Liver (tissue), 9 donors: ENCODE results near the gene SPATS2. TPM values are rescaled to one million over a fixed set of nuclear protein-coding genes. Genes with fewer than 3 reads are reported as not detected.

Experiments used
- DNase-seq: peaks from one replicate; pipeline ENCODE4 v3.0.0-alpha.2; 2017; ENCODE audit warnings: low spot score
- H3K27ac ChIP-seq, 2 donors: one replicate each; pipeline ENCODE4 v1.7.0; 2013; ENCODE audit warnings: inconsistent platforms in 2 of 2, low read length in 2 of 2, control low read depth in 1 of 2, low read depth in 1 of 2, mild to moderate bottlenecking in 1 of 2
- H3K27me3 ChIP-seq, 4 donors: one replicate each; pipeline versions ENCODE4 v1.6.1 to v1.7.0; 2013; ENCODE audit warnings: low read length in 3 of 4, inconsistent platforms in 1 of 4, mild to moderate bottlenecking in 1 of 4, moderate library complexity in 1 of 4; ENCODE audit not compliant: control insufficient read depth in 4 of 4, insufficient read depth in 4 of 4
- H3K36me3 ChIP-seq, 4 donors: one replicate each; pipeline versions ENCODE4 v1.6.1 to v1.7.0; 2013; ENCODE audit warnings: low read length in 3 of 4, mild to moderate bottlenecking in 3 of 4, low read depth in 1 of 4, moderate library complexity in 1 of 4; ENCODE audit not compliant: control insufficient read depth in 4 of 4, insufficient read depth in 3 of 4
- H3K4me1 ChIP-seq, 4 donors: one replicate each; pipeline versions ENCODE4 v1.6.1 to v1.7.0; 2013; ENCODE audit warnings: low read length in 3 of 4, mild to moderate bottlenecking in 3 of 4, moderate library complexity in 1 of 4; ENCODE audit not compliant: control insufficient read depth in 4 of 4, insufficient read depth in 4 of 4
- H3K4me3 ChIP-seq, 3 donors: one replicate each; pipeline versions ENCODE4 v1.6.1 to v1.7.0; 2013; ENCODE audit warnings: low read length in 3 of 3, control low read depth in 1 of 3, low read depth in 1 of 3, mild to moderate bottlenecking in 1 of 3
- H3K9ac ChIP-seq, 2 donors: one replicate each; pipeline ENCODE4 v1.7.0; 2013; ENCODE audit warnings: low read length in 2 of 2, mild to moderate bottlenecking in 2 of 2, moderate library complexity in 2 of 2, control low read depth in 1 of 2, low read depth in 1 of 2
- H3K9me3 ChIP-seq, 4 donors: one replicate each; pipeline versions ENCODE4 v1.6.1 to v1.7.0; 2013; ENCODE audit warnings: low read length in 3 of 4; ENCODE audit not compliant: control insufficient read depth in 4 of 4
- ATF3 ChIP-seq: IDR thresholded peaks from 2 replicates; pipeline ENCODE4 v1.6.1; 2016; ENCODE audit warnings: antibody characterized with exemption
- CTCF ChIP-seq: fragments of 150-350 bp; IDR thresholded peaks from 2 replicates; pipeline ENCODE4 v1.5.1; 2017; ENCODE audit warnings: improper control_type of control experiment, low read depth, low read length; ENCODE audit not compliant: missing input control
- EGR1 ChIP-seq, 2 donors: IDR thresholded peaks; 2 replicates each; pipeline ENCODE4 v1.6.1; 2016 to 2018; ENCODE audit warnings: antibody characterized with exemption in 2 of 2, low read depth in 2 of 2
- FOXA1 ChIP-seq: IDR thresholded peaks from 2 replicates; pipeline ENCODE4 v1.6.1; 2016; ENCODE audit warnings: antibody characterized with exemption
- FOXA2 ChIP-seq: IDR thresholded peaks from 2 replicates; pipeline ENCODE4 v1.6.1; 2016; ENCODE audit warnings: antibody characterized with exemption
- GABPA ChIP-seq, 2 donors: IDR thresholded peaks in 1 of 2; conservative IDR thresholded peaks in 1 of 2; 2 replicates each; pipeline ENCODE4 v1.6.1; 2016; ENCODE audit warnings: antibody characterized with exemption in 2 of 2, mild to moderate bottlenecking in 1 of 2, moderate library complexity in 1 of 2
- HNF4A ChIP-seq, 2 donors: conservative IDR thresholded peaks; 2 replicates each; pipeline ENCODE4 v1.6.1; 2016; ENCODE audit warnings: antibody characterized with exemption in 2 of 2, mild to moderate bottlenecking in 2 of 2
- HNF4G ChIP-seq: IDR thresholded peaks from 2 replicates; pipeline ENCODE4 v1.6.1; 2016; ENCODE audit warnings: antibody characterized with exemption
- JUND ChIP-seq, 2 donors: IDR thresholded peaks; 2 replicates each; pipeline ENCODE4 v1.6.1; 2016; ENCODE audit warnings: antibody characterized with exemption in 2 of 2
- NR2F2 ChIP-seq: IDR thresholded peaks from 2 replicates; pipeline ENCODE4 v1.6.1; 2016; ENCODE audit warnings: antibody characterized with exemption
- RAD21 ChIP-seq, 2 donors: IDR thresholded peaks; 2 replicates each; pipeline ENCODE4 v1.6.1; 2016; ENCODE audit warnings: antibody characterized with exemption in 2 of 2, mild to moderate bottlenecking in 2 of 2
- REST ChIP-seq: IDR thresholded peaks from 2 replicates; pipeline ENCODE4 v1.6.1; 2016; ENCODE audit warnings: antibody characterized with exemption, mild to moderate bottlenecking
- RXRA ChIP-seq, 2 donors: IDR thresholded peaks; 2 replicates each; pipeline ENCODE4 v1.6.1; 2017 to 2018; ENCODE audit warnings: antibody characterized with exemption in 2 of 2, mild to moderate bottlenecking in 1 of 2
- SP1 ChIP-seq: IDR thresholded peaks from 2 replicates; pipeline ENCODE4 v1.6.1; 2018; ENCODE audit warnings: antibody characterized with exemption, mild to moderate bottlenecking
- TAF1 ChIP-seq: conservative IDR thresholded peaks from 2 replicates; pipeline ENCODE4 v1.6.1; 2016; ENCODE audit warnings: antibody characterized with exemption, mild to moderate bottlenecking
- YY1 ChIP-seq: IDR thresholded peaks from 2 replicates; pipeline ENCODE4 v1.6.1; 2016; ENCODE audit warnings: antibody characterized with exemption, mild to moderate bottlenecking
- ZBTB33 ChIP-seq: IDR thresholded peaks from 2 replicates; pipeline ENCODE4 v1.6.1; 2016; ENCODE audit warnings: antibody characterized with exemption
- WGBS: extraction: QIAGEN DNeasy Blood & Tissue Kit; methylation state at CpG from one replicate; pipeline ENCODE4 v1.1.7; 2013; 5-methylcytosine and 5-hydroxymethylcytosine counted together
- polyA plus RNA-seq, 2 donors: library from polyadenylated mRNA; stranded (reverse) in 1 of 2; unstranded in 1 of 2; fragments of 200-250 nt in 1 of 2; fragments of >200 nt in 1 of 2; fragmentation: Nextera tagmentation in 1 of 2; extraction: Ambion mirVana in 1 of 2; gene quantifications; one replicate each; pipeline versions ENCODE4 v1.2.1 to v1.2.3, GENCODE V29; 2013 to 2015
- total RNA-seq, 2 donors: library from RNA; depleted of rRNA; stranded (reverse); fragments of >200 nt; gene quantifications; one replicate each; pipeline ENCODE4 v1.2.3, GENCODE V29; 2014
- donor health status: healthy.
- donor health status: healthy.
- donor health status: healthy.
- donor health status: healthy.
- donor health status: healthy.

The SPATS2 gene
- total and polyA plus RNA-seq, 4 donors, result 2.4 to 5.2 (median 4.5) TPM

- H3K9me3 ChIP-seq, result no peaks in the 10 kb centered on the region
- peaks cover 0 to 2% (median 0%) of the 10 kb centered on the region in 4 donors for H3K36me3 ChIP-seq
- no peak overlapping the region for H3K27ac ChIP-seq
- no peaks in the 10 kb centered on the region for H3K4me1 ChIP-seq
- no peak overlapping the region for H3K9ac ChIP-seq
- TF ChIP-seq REST (no peak), HNF4A (conservative IDR thresholded peaks at IDR 0.05) (no peak), YY1 (no peak), JUND (IDR thresholded peaks at IDR 0.05) (no peak), ZBTB33 (no peak), FOXA2 (no peak), RAD21 (IDR thresholded peaks at IDR 0.05) (no peak), ATF3 (no peak), NR2F2 (no peak), GABPA (IDR thresholded peaks at IDR 0.05 in 1 of 2, conservative IDR thresholded peaks at IDR 0.05 in 1 of 2) (no peak), SP1 (no peak), EGR1 (IDR thresholded peaks at IDR 0.05; ENCODE audit: low read depth in 2 of 2) (no peak), HNF4G (no peak), RXRA (IDR thresholded peaks at IDR 0.05) (no peak), CTCF (no peak), FOXA1 (no peak)
- no peak overlapping the region for H3K4me3 ChIP-seq
- H3K27me3 ChIP-seq, result no peaks in the 10 kb centered on the region
- DNase-seq, result no peak
- WGBS, result 97% methylated on average over 3 of the region's 3 CpGs
Observed at GRCh38 chr12:49489154-49489553, 121.9 kb downstream of the SPATS2 start.

GRCh38 chr12:49489720-49490119 is 122.5 kb downstream of the SPATS2 start:
- 95% methylated on average over 4 of the region's 4 CpGs for WGBS
- Histone ChIP-seq H3K9ac (no peak overlapping the region), H3K27me3 (no peaks in the 10 kb centered on the region), H3K4me1 (no peaks in the 10 kb centered on the region), H3K36me3 (peaks cover 0 to 2% (median 0%) of the 10 kb centered on the region in 4 donors), H3K9me3 (no peaks in the 10 kb centered on the region), H3K4me3 (no peak overlapping the region), H3K27ac (no peak overlapping the region)
- TF ChIP-seq REST, result no peak
- TF ChIP-seq RXRA (IDR thresholded peaks at IDR 0.05), result no peak
- TF ChIP-seq HNF4G, result no peak
- TF ChIP-seq RAD21 (IDR thresholded peaks at IDR 0.05), result no peak
- TF ChIP-seq JUND (IDR thresholded peaks at IDR 0.05), result no peak
- no peak for TF ChIP-seq SP1
- no peak for TF ChIP-seq HNF4A (conservative IDR thresholded peaks at IDR 0.05)
- no peak for TF ChIP-seq EGR1 (IDR thresholded peaks at IDR 0.05; ENCODE audit: low read depth in 2 of 2)
- TF ChIP-seq FOXA1, result no peak
- TF ChIP-seq YY1, result no peak
- no peak for TF ChIP-seq TAF1
- no peak for TF ChIP-seq ZBTB33
- no peak for TF ChIP-seq ATF3
- TF ChIP-seq GABPA (IDR thresholded peaks at IDR 0.05 in 1 of 2, conservative IDR thresholded peaks at IDR 0.05 in 1 of 2), result no peak
- no peak for DNase-seq
